ENCODE measurements around the gene COL15A1. TPM values are rescaled to one million over a fixed set of nuclear protein-coding genes. Genes with fewer than 3 reads are reported as not detected.

Gene COL15A1
- total RNA-seq, 2 experiments from 2014 or later: 0.30 to 0.33 TPM

- DNase-seq: no peak
- no peak overlapping the region for H3K4me3 Mint-ChIP-seq
- no peaks in the 10 kb centered on the region for H3K36me3 Mint-ChIP-seq (ENCODE audit: low read depth)
- CTCF ChIA-PET: no interaction called here
- POLR2A ChIA-PET: no interaction called here
- H3K4me1 Mint-ChIP-seq: no peaks in the 10 kb centered on the region
- no peaks in the 10 kb centered on the region for H3K9me3 Mint-ChIP-seq
- H3K27ac Mint-ChIP-seq: no peak overlapping the region
- H3K27me3 Mint-ChIP-seq: peaks cover 23% of the 10 kb centered on the region
Measured at GRCh38 chr9:98962181-98962560, 18.5 kb downstream of the COL15A1 start.

DNA sequence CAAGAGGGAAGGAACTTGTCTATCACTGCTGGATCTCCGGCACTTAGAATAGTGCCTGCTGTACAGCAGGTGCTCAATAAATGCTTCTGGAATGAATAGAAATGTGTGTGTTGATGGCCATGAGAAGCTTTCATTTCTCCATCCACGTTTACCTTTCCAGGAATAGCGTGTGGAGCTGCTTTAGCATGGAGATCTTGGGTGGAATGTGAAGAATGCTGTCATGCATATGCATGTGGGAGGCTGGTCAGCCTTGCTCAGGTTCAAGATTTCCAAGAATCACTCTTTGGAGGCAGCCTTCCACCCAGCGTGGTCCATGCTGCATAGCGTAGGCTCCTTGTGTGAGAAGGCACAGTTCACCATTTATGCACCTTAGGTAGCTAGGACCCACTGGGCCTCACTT, 19.2 kb downstream of the COL15A1 start:
- Mint-ChIP-seq H3K9me3 (no peaks in the 10 kb centered on the region), H3K4me1 (no peaks in the 10 kb centered on the region), H3K36me3 (ENCODE audit: low read depth) (no peaks in the 10 kb centered on the region), H3K4me3 (no peak overlapping the region), H3K27ac (no peak overlapping the region), H3K27me3 (peaks cover 22% of the 10 kb centered on the region)
- ChIA-PET POLR2A (no interaction called here), CTCF (no interaction called here)
- no peak for DNase-seq

DNA sequence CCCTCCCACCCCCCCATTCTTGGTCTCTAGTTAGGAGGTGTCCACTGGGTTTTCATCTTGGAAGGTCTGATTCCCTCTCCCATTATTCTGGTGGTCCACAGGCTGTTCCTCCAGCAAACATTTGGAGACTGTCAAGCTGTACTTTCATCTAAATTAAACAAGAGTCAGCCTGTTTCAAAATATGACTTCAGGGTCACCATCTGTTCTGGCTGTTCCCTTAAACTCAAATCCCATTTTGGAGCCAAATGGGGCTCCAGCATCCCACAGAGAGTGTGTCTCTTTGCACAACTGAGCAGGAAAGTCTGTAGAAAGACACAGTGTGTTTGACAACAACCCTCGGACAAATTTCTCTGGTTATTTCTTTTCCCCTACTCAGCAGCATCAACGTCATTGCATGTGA, 20.5 kb downstream of the COL15A1 start:
- no peak for DNase-seq
- H3K4me1 Mint-ChIP-seq: no peaks in the 10 kb centered on the region
- peaks cover 18% of the 10 kb centered on the region for H3K27me3 Mint-ChIP-seq
- CTCF ChIA-PET: interaction anchor here (0.6 to 1.4 kb wide), 2 partner anchors 10 to 47 kb away, joined by 3 to 8 read pairs; no protein-coding TSS in a partner anchor
- H3K4me3 Mint-ChIP-seq: no peak overlapping the region
- H3K9me3 Mint-ChIP-seq: no peaks in the 10 kb centered on the region
- H3K36me3 Mint-ChIP-seq (ENCODE audit: low read depth): no peaks in the 10 kb centered on the region
- POLR2A ChIA-PET: no interaction called here
- H3K27ac Mint-ChIP-seq: no peak overlapping the region

- CTCF ChIA-PET: interaction anchor here (0.6 to 1.4 kb wide), 4 partner anchors 10 to 220 kb away, joined by 3 to 8 read pairs (median 3); no protein-coding TSS in a partner anchor
- H3K4me3 Mint-ChIP-seq: no peak overlapping the region
- H3K36me3 Mint-ChIP-seq (ENCODE audit: low read depth): no peaks in the 10 kb centered on the region
- H3K4me1 Mint-ChIP-seq: no peaks in the 10 kb centered on the region
- H3K9me3 Mint-ChIP-seq: no peaks in the 10 kb centered on the region
- H3K27ac Mint-ChIP-seq: no peak overlapping the region
- DNase-seq: no peak
- H3K27me3 Mint-ChIP-seq: peaks cover 13% of the 10 kb centered on the region
- POLR2A ChIA-PET: no interaction called here
Measured at GRCh38 chr9:98964911-98965336, 21.2 kb downstream of the COL15A1 start.

- POLR2A ChIA-PET: no interaction called here
- H3K9me3 Mint-ChIP-seq: no peaks in the 10 kb centered on the region
- no peaks in the 10 kb centered on the region for H3K4me1 Mint-ChIP-seq
- CTCF ChIA-PET: interaction anchor here (0.9 to 1.0 kb wide), 2 partner anchors 9 to 67 kb away, joined by 3 read pairs; no protein-coding TSS in a partner anchor
- peaks cover 10% of the 10 kb centered on the region for H3K27me3 Mint-ChIP-seq
- no peak overlapping the region for H3K4me3 Mint-ChIP-seq
- H3K36me3 Mint-ChIP-seq (ENCODE audit: low read depth): no peaks in the 10 kb centered on the region
- no peak for DNase-seq
- no peak overlapping the region for H3K27ac Mint-ChIP-seq
Measured at GRCh38 chr9:98966676-98967075, 23.0 kb downstream of the COL15A1 start.

- DNase-seq: no peak
- H3K4me3 Mint-ChIP-seq: no peak overlapping the region
- POLR2A ChIA-PET: no interaction called here
- H3K27me3 Mint-ChIP-seq: peaks cover 7% of the 10 kb centered on the region
- CTCF ChIA-PET: interaction anchor here (0.6 kb wide), 1 partner anchor 168 kb away, joined by 3 read pairs; no protein-coding TSS in a partner anchor
- H3K27ac Mint-ChIP-seq: no peak overlapping the region
- no peaks in the 10 kb centered on the region for H3K4me1 Mint-ChIP-seq
- no peaks in the 10 kb centered on the region for H3K9me3 Mint-ChIP-seq
- no peaks in the 10 kb centered on the region for H3K36me3 Mint-ChIP-seq (ENCODE audit: low read depth)
Measured at GRCh38 chr9:98967257-98967656, 23.6 kb downstream of the COL15A1 start.

DNA sequence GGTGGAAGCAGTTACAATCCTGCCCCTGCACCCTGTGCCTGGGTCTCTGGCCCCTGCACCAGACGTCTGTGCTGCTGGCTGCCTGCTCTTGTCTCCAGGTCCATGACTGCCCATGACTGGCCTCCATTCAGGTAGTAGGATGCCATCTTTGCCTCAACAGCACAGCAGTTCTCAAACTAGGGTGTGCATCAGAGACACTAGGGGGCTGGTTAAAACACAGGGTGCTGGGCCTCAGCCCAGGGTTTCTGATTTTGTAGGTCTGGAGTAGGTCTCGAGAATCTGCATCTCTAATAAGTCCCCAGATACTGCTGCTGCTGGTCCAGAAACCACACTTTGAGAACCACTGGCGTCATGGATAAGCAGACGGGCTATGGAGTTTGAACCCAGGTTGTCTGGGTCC, 24.0 kb downstream of the COL15A1 start:
- ChIA-PET CTCF (interaction anchor here (0.6 kb wide), 1 partner anchor 168 kb away, joined by 3 read pairs; no protein-coding TSS in a partner anchor), POLR2A (no interaction called here)
- DNase-seq: no peak
- Mint-ChIP-seq H3K27me3 (peaks cover 8% of the 10 kb centered on the region), H3K27ac (no peak overlapping the region), H3K4me1 (no peaks in the 10 kb centered on the region), H3K9me3 (no peaks in the 10 kb centered on the region), H3K4me3 (no peak overlapping the region), H3K36me3 (ENCODE audit: low read depth) (no peaks in the 10 kb centered on the region)

DNA sequence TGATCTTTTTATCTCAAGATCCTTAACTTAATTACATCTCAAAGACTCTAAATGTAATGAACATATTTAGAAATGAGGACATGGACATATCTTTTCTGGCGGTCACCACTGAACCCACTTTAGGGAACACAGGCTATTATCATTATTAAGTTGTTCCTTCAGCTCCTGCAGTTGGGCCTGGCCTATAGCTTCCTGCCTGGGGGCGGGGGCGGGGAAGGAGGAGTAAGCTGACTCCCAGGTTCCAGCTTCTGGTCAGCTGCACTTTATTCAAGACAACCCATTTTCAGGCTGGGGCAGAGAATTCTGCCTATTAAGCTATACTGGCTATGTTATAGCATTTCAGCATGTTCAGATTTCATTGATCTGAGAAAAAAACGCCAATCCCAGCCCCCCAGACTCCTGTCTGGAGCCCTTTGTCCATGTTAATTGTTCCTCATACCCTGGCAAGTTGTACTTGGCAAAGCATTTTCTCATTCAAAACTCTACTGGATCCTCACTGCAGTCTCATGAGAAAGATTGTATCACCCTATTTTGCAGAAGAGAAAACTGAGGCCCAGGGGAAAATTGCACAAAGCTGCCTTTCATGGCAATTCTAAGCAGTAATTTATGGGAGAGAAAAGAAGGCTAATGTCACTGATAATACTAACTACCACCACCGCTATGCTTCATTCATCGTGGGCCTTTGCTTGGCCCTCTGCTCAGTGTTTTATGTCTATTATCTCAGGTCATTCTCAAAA, 25.1 kb downstream of the COL15A1 start:
- DNase-seq: no peak
- Mint-ChIP-seq H3K4me1 (no peaks in the 10 kb centered on the region), H3K4me3 (no peak overlapping the region), H3K36me3 (ENCODE audit: low read depth) (no peaks in the 10 kb centered on the region), H3K27ac (no peak overlapping the region), H3K27me3 (peaks cover 6% of the 10 kb centered on the region), H3K9me3 (no peaks in the 10 kb centered on the region)
- CTCF ChIA-PET: interaction anchor here (0.6 kb wide), 1 partner anchor 180 kb away, joined by 5 read pairs; no protein-coding TSS in a partner anchor
- POLR2A ChIA-PET: interaction anchor here (0.5 kb wide), 1 partner anchor 163 kb away, joined by 3 read pairs; no protein-coding TSS in a partner anchor

GRCh38 chr9:98970532-98971041, 26.9 kb downstream of the COL15A1 start:
- Mint-ChIP-seq H3K9me3 (no peaks in the 10 kb centered on the region), H3K27me3 (peaks cover 9% of the 10 kb centered on the region), H3K36me3 (ENCODE audit: low read depth) (no peaks in the 10 kb centered on the region), H3K27ac (no peak overlapping the region), H3K4me1 (peaks cover 4% of the 10 kb centered on the region), H3K4me3 (no peak overlapping the region)
- CTCF ChIA-PET: no interaction called here
- DNase-seq: no peak
- POLR2A ChIA-PET: no interaction called here

DNA sequence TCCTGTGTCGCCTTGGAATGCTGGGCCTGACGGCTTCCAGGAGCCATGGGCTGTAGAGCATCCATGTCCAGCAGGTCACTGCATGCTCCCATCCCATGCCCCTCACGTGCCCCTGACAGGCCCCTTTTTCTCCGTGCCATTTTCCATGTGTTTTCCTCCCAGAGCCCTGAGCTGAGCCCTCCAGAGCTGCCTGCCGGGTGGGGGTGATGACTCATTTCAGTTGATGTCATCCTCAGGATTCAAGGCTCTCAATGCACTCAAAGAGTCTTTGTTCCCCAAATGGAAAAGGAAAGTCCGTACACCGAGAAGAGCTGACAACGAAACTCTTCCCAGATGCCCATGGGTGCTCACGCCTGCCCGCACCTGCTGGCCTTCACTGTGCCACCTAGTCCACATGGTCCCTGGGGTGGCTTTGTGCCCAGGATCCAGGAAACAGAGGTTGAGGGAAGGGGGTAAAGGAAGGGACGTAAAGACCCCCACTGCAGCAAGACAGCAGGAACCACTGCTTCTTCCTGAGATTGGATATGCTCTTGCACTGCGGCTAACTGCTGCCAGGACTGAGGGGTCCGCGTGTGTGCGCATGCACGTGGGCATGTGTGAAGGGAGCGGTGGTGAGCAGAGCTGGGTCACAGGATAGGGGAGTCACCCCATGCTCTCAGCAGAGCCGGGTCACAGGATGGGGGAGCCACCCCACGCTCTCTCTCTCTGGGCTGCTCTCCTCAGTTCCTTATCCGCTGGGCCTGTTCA, 27.6 kb downstream of the COL15A1 start:
- Mint-ChIP-seq H3K9me3 (no peaks in the 10 kb centered on the region), H3K36me3 (ENCODE audit: low read depth) (no peaks in the 10 kb centered on the region), H3K4me1 (peaks cover 4% of the 10 kb centered on the region), H3K27me3 (peaks cover 16% of the 10 kb centered on the region), H3K27ac (no peak overlapping the region), H3K4me3 (no peak overlapping the region)
- DNase-seq: no peak
- ChIA-PET CTCF (interaction anchor here (3.4 kb wide), 1 partner anchor 170 kb away, joined by 14 read pairs; no protein-coding TSS in a partner anchor), POLR2A (no interaction called here)

GRCh38 chr9:98971915-98972223, 28.2 kb downstream of the COL15A1 start:
- POLR2A ChIA-PET: no interaction called here
- DNase-seq: no peak
- Mint-ChIP-seq H3K4me1 (peaks cover 4% of the 10 kb centered on the region), H3K9me3 (no peaks in the 10 kb centered on the region), H3K36me3 (ENCODE audit: low read depth) (no peaks in the 10 kb centered on the region), H3K4me3 (no peak overlapping the region), H3K27me3 (peaks cover 21% of the 10 kb centered on the region), H3K27ac (no peak overlapping the region)
- CTCF ChIA-PET: interaction anchor here (3.4 kb wide), 1 partner anchor 169 kb away, joined by 14 read pairs; no protein-coding TSS in a partner anchor

DNA sequence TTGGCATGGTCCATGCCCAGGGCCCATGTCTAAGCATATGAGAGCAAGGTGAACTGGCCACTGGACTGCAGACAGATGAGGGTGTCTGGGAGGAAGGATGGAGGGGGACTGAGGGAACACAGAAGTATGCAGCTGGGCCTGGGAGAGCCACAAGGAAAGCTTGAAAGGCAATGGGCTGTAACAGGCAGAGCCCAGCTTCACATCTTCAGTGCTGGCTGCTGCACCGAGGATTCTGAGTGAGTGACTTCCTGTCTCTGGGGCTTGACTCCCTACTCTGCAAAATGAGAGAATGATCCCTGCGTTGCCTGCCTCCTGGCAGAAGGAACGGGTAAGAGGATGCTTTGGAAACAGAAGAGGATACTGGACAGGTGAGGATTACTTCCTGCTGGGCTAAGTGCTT, 29.0 kb downstream of the COL15A1 start:
- Mint-ChIP-seq H3K4me1 (peaks cover 4% of the 10 kb centered on the region), H3K27me3 (peaks cover 25% of the 10 kb centered on the region), H3K9me3 (no peaks in the 10 kb centered on the region), H3K27ac (no peak overlapping the region), H3K4me3 (no peak overlapping the region), H3K36me3 (ENCODE audit: low read depth) (no peaks in the 10 kb centered on the region)
- DNase-seq: no peak
- ChIA-PET CTCF (interaction anchor here (0.9 to 3.4 kb wide), 3 partner anchors 12 to 168 kb away, joined by 3 to 14 read pairs (median 5); no protein-coding TSS in a partner anchor), POLR2A (interaction anchor here (0.9 kb wide), 1 partner anchor 225 kb away, joined by 3 read pairs; no protein-coding TSS in a partner anchor)

DNA sequence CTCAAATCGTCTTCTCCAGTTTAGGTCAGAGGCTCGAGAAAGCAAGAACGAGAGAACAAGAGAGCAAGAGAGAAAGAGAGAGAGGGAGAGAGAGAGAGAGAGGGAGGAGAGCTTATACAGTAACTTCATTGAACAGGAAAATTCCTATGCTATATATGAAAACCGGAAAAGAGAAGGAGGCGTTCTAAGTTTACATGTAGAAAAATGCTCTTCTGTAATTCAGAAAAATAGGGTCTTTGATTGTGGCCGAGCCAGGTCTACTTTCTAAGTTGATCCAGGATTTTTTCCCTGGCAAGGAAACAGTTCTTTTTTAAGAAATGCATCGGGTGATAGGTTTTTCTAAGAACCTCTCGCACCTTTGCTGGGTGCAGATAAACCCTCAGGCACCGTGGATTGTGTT, 29.5 kb downstream of the COL15A1 start:
- peaks cover 5% of the 10 kb centered on the region for H3K4me1 Mint-ChIP-seq
- CTCF ChIA-PET: interaction anchor here (0.7 to 3.4 kb wide), 4 partner anchors 13 to 168 kb away, joined by 3 to 14 read pairs (median 4); no protein-coding TSS in a partner anchor
- DNase-seq: no peak
- H3K27ac Mint-ChIP-seq: no peak overlapping the region
- no peaks in the 10 kb centered on the region for H3K9me3 Mint-ChIP-seq
- POLR2A ChIA-PET: interaction anchor here (0.9 kb wide), 1 partner anchor 225 kb away, joined by 3 read pairs; no protein-coding TSS in a partner anchor
- no peaks in the 10 kb centered on the region for H3K36me3 Mint-ChIP-seq (ENCODE audit: low read depth)
- peaks cover 25% of the 10 kb centered on the region for H3K27me3 Mint-ChIP-seq
- H3K4me3 Mint-ChIP-seq: no peak overlapping the region
